Mesothelial cell of epicardium (in vitro differentiated cells): Measurements from ENCODE around the gene STXBP3. TPM values are rescaled to one million over a fixed set of nuclear protein-coding genes. Genes with fewer than 3 reads are reported as not detected.
"Not testable (repeated sequence)": the region's sequence is repeated elsewhere in the genome, so short reads cannot be mapped to it uniquely, and the experiment has no call there.

ENCODE experiments used
- DNase-seq, 2 experiments: peaks; one replicate each; pipeline ENCODE4 v3.0.0; 2021; ENCODE audit warnings: low spot score in 2 of 2; ENCODE audit not compliant: unreplicated experiment in 2 of 2
- H3K27ac Mint-ChIP-seq: 2 replicates; pipeline ENCODE4 v1.8.0; 2021; ENCODE audit warnings: mixed read lengths
- H3K27me3 Mint-ChIP-seq: 2 replicates; pipeline ENCODE4 v1.8.0; 2021; ENCODE audit warnings: low read depth, mixed read lengths
- H3K36me3 Mint-ChIP-seq: 2 replicates; pipeline ENCODE4 v1.8.0; 2021; ENCODE audit warnings: mixed read lengths
- H3K4me1 Mint-ChIP-seq: 2 replicates; pipeline ENCODE4 v1.8.0; 2021; ENCODE audit warnings: mixed read lengths
- H3K4me3 Mint-ChIP-seq: 2 replicates; pipeline ENCODE4 v1.8.0; 2021; ENCODE audit warnings: mild to moderate bottlenecking, moderate library complexity, mixed read lengths
- H3K9me3 Mint-ChIP-seq: 2 replicates; pipeline ENCODE4 v1.8.0; 2021; ENCODE audit warnings: mixed read lengths
- total RNA-seq: library from RNA; stranded (reverse); gene quantifications from 3 replicates; pipeline ENCODE4 v1.2.1, GENCODE V29; 2021
- TF ChIP-seq, protein P1 (sequence below): fragments of 200-600 bp; sonication (generic); IDR thresholded peaks from one replicate; pipeline ENCODE4 v1.5.0; 2021; ENCODE audit warnings: antibody characterized with exemption; ENCODE audit not compliant: unreplicated experiment

STXBP3 gene
- total RNA-seq, 1 donor from 2014 or later: 43.1 TPM

DNA sequence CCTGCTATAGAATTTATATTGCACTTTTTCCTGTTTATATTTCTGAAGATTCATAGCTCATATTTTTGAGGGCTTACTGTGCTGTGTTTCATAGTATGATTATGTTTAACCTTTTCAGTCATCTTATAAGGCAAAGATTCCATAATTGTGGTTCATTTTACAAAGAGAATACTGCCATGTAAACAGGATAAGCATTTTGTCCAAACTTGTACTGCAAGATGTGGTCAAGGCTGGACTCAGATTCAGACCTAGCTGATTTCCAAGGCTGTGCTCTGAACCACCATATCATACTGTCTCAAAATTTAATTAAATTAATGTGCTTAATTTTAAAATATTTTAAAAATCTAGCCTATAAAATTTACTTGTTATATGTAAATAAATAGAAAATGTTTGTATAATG, 31.4 kb downstream of the STXBP3 start:
- Mint-ChIP-seq H3K27me3 (no peaks in the 10 kb centered on the region), H3K4me3 (no peak overlapping the region), H3K9me3 (no peaks in the 10 kb centered on the region), H3K36me3 (peaks cover 40% of the 10 kb centered on the region), H3K4me1 (no peaks in the 10 kb centered on the region), H3K27ac (no peak overlapping the region)
- DNase-seq: no peak
- TF ChIP-seq, protein P1, sequence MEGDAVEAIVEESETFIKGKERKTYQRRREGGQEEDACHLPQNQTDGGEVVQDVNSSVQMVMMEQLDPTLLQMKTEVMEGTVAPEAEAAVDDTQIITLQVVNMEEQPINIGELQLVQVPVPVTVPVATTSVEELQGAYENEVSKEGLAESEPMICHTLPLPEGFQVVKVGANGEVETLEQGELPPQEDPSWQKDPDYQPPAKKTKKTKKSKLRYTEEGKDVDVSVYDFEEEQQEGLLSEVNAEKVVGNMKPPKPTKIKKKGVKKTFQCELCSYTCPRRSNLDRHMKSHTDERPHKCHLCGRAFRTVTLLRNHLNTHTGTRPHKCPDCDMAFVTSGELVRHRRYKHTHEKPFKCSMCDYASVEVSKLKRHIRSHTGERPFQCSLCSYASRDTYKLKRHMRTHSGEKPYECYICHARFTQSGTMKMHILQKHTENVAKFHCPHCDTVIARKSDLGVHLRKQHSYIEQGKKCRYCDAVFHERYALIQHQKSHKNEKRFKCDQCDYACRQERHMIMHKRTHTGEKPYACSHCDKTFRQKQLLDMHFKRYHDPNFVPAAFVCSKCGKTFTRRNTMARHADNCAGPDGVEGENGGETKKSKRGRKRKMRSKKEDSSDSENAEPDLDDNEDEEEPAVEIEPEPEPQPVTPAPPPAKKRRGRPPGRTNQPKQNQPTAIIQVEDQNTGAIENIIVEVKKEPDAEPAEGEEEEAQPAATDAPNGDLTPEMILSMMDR: no peak

DNA sequence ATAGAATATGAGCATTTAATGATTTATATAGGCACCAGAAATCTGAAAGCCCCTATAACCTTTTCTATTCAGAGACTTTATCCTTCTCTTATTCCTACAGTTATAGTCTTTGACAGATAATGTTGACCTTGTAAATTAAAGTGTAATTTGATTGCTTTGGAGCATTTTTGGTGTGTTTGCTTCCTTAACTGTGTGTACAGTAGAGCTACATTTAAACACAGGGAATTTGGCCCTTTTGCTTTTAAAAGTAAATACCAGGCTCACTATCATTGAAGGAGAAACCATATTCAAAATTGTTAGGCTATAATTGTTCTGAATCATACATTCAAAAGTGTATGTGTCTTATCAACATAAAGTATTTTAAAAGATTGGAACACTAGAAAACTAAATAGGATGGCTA, 33.0 kb downstream of the STXBP3 start:
- TF ChIP-seq, protein P1: no peak
- peaks cover 46% of the 10 kb centered on the region for H3K36me3 Mint-ChIP-seq
- DNase-seq: no peak
- no peak overlapping the region for H3K4me3 Mint-ChIP-seq
- H3K9me3 Mint-ChIP-seq: peaks cover 14% of the 10 kb centered on the region
- H3K27ac Mint-ChIP-seq: no peak overlapping the region
- no peaks in the 10 kb centered on the region for H3K4me1 Mint-ChIP-seq
- H3K27me3 Mint-ChIP-seq: no peaks in the 10 kb centered on the region

DNA sequence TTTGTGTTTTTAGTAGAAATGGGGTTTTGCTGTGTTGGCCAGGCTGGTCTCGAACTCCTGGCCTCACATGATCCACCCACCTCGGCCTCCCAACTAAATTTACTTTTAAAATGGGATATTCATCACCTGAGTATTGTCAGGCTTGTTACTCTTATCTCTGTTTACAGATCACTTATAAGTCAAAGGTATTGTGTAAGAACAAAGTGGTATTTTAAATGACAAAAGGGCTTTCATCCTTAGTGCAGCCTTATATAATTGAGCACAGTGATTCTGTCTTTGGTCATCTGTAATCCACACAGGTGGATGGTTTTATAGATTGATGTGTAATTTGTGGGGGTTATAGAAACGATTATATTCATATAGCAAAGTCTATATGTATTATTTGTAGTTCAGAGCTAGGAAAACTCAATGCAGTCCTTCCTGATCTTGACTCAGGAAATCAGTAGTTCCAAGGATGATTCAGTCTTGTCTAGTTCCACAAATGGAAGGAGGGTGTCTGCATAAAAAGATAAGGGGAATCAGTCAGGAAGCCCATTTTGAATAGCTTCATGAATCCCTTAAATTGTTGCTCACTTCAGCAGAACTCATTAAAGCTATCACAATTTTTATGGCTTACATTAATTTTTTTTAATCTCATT, 34.6 kb downstream of the STXBP3 start:
- TF ChIP-seq, protein P1: no peak
- DNase-seq: no peak
- H3K36me3 Mint-ChIP-seq: peaks cover 52% of the 10 kb centered on the region

DNA sequence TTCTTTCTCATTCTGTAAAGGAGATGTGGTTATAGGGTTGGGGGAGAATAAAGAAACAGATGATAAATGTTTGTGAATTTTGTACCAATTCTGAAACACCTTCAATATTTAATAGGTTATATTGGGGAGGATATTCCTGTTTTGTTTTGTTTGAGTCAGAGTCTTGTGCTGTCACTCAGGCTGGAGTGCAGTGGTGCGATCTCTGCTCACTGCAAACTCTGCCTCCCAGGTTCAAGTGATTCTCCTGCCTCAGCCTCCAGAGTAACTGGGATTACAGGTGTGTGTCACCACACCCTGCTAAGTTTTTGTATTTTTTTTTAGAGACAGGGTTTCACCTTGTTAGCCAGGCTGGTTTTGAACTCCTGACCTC, 35.1 kb downstream of the STXBP3 start:
- not testable (repeated sequence) for H3K4me1 Mint-ChIP-seq, H3K27ac Mint-ChIP-seq, H3K27me3 Mint-ChIP-seq, H3K4me3 Mint-ChIP-seq, DNase-seq
- Mint-ChIP-seq H3K36me3 (peaks cover 57% of the 10 kb centered on the region), H3K9me3 (peaks cover 33% of the 10 kb centered on the region)

More for the DNA sequence above, 34.6 kb downstream of the STXBP3 start:
- H3K4me1 Mint-ChIP-seq: no peaks in the 10 kb centered on the region
- peaks cover 30% of the 10 kb centered on the region for H3K9me3 Mint-ChIP-seq
- H3K27ac Mint-ChIP-seq: no peak overlapping the region
- H3K4me3 Mint-ChIP-seq: no peak overlapping the region
- no peaks in the 10 kb centered on the region for H3K27me3 Mint-ChIP-seq

DNA sequence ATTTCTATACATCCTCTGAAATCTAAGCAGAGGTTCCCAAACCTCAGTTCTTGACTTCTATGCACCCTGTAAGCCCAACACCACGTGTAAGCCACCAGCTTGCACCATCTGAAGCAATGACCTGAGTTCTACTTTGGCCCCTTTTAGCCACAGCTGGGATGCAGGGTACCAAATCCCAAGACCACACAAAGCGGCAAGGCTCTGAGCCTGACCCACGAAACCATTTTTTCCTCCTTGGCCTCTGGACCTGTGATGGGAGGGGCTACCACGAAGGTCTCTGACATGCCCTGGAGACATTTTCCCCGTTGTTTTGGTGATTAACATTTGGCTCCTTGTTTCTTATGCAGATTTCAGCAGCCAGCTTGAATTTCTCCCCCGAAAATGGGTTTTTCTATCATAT, 38.8 kb downstream of the STXBP3 start:
- Mint-ChIP-seq H3K9me3 (peaks cover 51% of the 10 kb centered on the region), H3K27me3 (no peaks in the 10 kb centered on the region), H3K27ac (no peak overlapping the region), H3K4me1 (peaks cover 4% of the 10 kb centered on the region), H3K36me3 (peaks cover 74% of the 10 kb centered on the region), H3K4me3 (no peak overlapping the region)
- DNase-seq: no peak
- TF ChIP-seq, protein P1: no peak

- peaks cover 56% of the 10 kb centered on the region for H3K9me3 Mint-ChIP-seq
- H3K36me3 Mint-ChIP-seq: peaks cover 77% of the 10 kb centered on the region
- no peaks in the 10 kb centered on the region for H3K27me3 Mint-ChIP-seq
- H3K4me3 Mint-ChIP-seq: no peak overlapping the region
- H3K27ac Mint-ChIP-seq: no peak overlapping the region
- H3K4me1 Mint-ChIP-seq: peaks cover 5% of the 10 kb centered on the region
- TF ChIP-seq, protein P1: no peak
- DNase-seq: no peak
These were observed 39.4 kb downstream of the STXBP3 start for GRCh38 chr1:108785880-108786279.
